ENCODE data around the gene SMARCAL1. TPM values are rescaled to one million over a fixed set of nuclear protein-coding genes. Genes with fewer than 3 reads are reported as not detected.
"Not testable (repeated sequence)": the region's sequence is repeated elsewhere in the genome, so short reads cannot be mapped to it uniquely, and the experiment has no call there.

Gene SMARCAL1
- total RNA-seq, 2 experiments from 2014 or later: 26.8 to 29.9 TPM

DNA sequence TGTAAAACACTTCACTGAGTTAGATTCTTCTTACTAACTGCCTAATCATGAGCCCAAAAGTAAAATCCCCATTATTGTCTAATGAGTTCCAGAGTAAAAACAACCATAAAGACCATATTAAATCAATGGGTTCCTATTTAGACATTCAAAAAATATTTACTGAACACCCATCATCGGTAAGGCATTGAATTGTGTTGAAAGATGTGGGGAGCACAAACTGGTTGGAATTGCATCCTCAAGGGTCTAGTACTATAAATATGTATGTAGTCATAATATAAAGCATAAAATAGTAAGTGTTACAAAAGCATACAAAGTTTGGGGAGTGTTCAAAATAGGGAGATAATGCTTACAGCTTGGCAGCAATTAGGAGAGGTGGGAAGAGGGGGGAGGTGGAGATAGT, 37.0 kb upstream of the SMARCAL1 start:
- POLR2A ChIA-PET: no interaction called here

DNA sequence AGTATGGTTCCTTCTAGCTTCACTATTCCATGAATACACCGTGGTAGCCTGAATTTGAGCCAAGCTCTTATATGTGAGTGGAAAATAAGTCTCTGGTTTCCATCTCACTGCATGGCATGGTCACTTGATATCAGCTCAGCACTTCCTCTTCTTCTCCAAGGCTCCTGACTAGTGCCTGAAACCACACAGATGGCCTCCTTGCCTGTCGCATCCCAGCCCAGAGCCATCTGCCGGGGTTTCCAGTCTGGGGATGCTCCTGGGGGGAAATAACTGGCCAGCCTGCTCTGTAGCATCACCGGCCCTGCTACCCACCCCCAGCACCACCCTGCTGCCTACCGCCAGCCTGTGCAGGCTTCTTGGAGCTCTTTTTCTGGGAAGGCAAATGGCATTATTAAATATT, 32.3 kb upstream of the SMARCAL1 start:
- Mint-ChIP-seq H3K27me3 (ENCODE audit: low read depth) (peaks cover 5% of the 10 kb centered on the region), H3K4me1 (ENCODE audit: low read depth) (no peaks in the 10 kb centered on the region), H3K36me3 (ENCODE audit: low read depth) (no peaks in the 10 kb centered on the region), H3K9me3 (ENCODE audit: insufficient read depth) (no peaks in the 10 kb centered on the region), H3K4me3 (no peak overlapping the region), H3K27ac (no peak overlapping the region)
- DNase-seq (no peak), ATAC-seq (no peak)
- ChIA-PET POLR2A (no interaction called here), CTCF (no interaction called here)

More for the DNA sequence above, 37.0 kb upstream of the SMARCAL1 start:
- Mint-ChIP-seq H3K36me3 (ENCODE audit: low read depth) (no peaks in the 10 kb centered on the region), H3K27ac (no peak overlapping the region), H3K4me1 (ENCODE audit: low read depth) (peaks cover 14% of the 10 kb centered on the region), H3K27me3 (ENCODE audit: low read depth) (peaks cover 34% of the 10 kb centered on the region), H3K9me3 (ENCODE audit: insufficient read depth) (no peaks in the 10 kb centered on the region), H3K4me3 (no peak overlapping the region)
- DNase-seq (no peak), ATAC-seq (no peak)
- CTCF ChIA-PET: no interaction called here

DNA sequence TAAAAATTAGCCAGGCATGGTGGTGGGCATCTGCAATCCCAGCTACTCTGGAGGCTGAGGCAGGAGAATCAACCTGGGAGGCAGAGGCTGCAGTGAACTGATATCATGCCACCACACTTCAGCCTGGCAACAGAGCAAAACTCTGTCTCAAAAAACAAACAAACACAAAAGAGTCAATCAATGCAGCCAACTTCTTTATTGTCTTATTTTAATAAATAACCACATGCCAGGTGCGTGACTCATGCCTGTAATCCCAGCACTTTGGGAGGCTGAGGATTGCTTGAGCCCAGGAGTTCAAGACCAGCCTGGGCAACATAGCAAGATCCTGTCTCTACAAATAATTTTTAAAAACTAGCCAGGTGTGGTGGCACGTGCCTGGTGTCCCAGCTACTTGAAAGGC, 27.9 kb upstream of the SMARCAL1 start:
- CTCF ChIA-PET; H3K9me3 Mint-ChIP-seq (ENCODE audit: insufficient read depth); H3K36me3 Mint-ChIP-seq (ENCODE audit: low read depth); H3K27me3 Mint-ChIP-seq (ENCODE audit: low read depth); H3K27ac Mint-ChIP-seq; H3K4me3 Mint-ChIP-seq; ATAC-seq; POLR2A ChIA-PET; DNase-seq: not testable (repeated sequence)
- peaks cover 19% of the 10 kb centered on the region for H3K4me1 Mint-ChIP-seq (ENCODE audit: low read depth)

GRCh38 chr2:216385478-216385877, 26.8 kb upstream of the SMARCAL1 start:
- H3K27me3 Mint-ChIP-seq (ENCODE audit: low read depth): peaks cover 5% of the 10 kb centered on the region
- H3K4me3 Mint-ChIP-seq: no peak overlapping the region
- no peaks in the 10 kb centered on the region for H3K36me3 Mint-ChIP-seq (ENCODE audit: low read depth)
- CTCF ChIA-PET: no interaction called here
- POLR2A ChIA-PET: no interaction called here
- H3K27ac Mint-ChIP-seq: no peak overlapping the region
- no peak for DNase-seq
- peaks cover 4% of the 10 kb centered on the region for H3K9me3 Mint-ChIP-seq (ENCODE audit: insufficient read depth)
- ATAC-seq: no peak
- H3K4me1 Mint-ChIP-seq (ENCODE audit: low read depth): peaks cover 23% of the 10 kb centered on the region

- Mint-ChIP-seq H3K4me1 (ENCODE audit: low read depth) (peaks cover 23% of the 10 kb centered on the region), H3K36me3 (ENCODE audit: low read depth) (no peaks in the 10 kb centered on the region), H3K27me3 (ENCODE audit: low read depth) (peaks cover 5% of the 10 kb centered on the region), H3K9me3 (ENCODE audit: insufficient read depth) (peaks cover 4% of the 10 kb centered on the region), H3K4me3 (no peak overlapping the region), H3K27ac (no peak overlapping the region)
- ChIA-PET CTCF (no interaction called here), POLR2A (no interaction called here)
- DNase-seq: no peak
- no peak for ATAC-seq
These were observed 25.0 kb upstream of the SMARCAL1 start for GRCh38 chr2:216387262-216387661.

- peaks cover 5% of the 10 kb centered on the region for H3K27me3 Mint-ChIP-seq (ENCODE audit: low read depth)
- peaks cover 4% of the 10 kb centered on the region for H3K9me3 Mint-ChIP-seq (ENCODE audit: insufficient read depth)
- no peak overlapping the region for H3K4me3 Mint-ChIP-seq
- CTCF ChIA-PET: interaction anchor here (1.0 to 1.4 kb wide), 3 partner anchors 15 to 154 kb away, joined by 3 read pairs; no protein-coding TSS in a partner anchor
- DNase-seq (peak; percentile 43), ATAC-seq (peak; percentile 84)
- peaks cover 23% of the 10 kb centered on the region for H3K4me1 Mint-ChIP-seq (ENCODE audit: low read depth)
- H3K36me3 Mint-ChIP-seq (ENCODE audit: low read depth): no peaks in the 10 kb centered on the region
- POLR2A ChIA-PET: no interaction called here
- H3K27ac Mint-ChIP-seq: peak overlapping the region; percentile 43
These were observed 24.0 kb upstream of the SMARCAL1 start for GRCh38 chr2:216388046-216388884.

DNA sequence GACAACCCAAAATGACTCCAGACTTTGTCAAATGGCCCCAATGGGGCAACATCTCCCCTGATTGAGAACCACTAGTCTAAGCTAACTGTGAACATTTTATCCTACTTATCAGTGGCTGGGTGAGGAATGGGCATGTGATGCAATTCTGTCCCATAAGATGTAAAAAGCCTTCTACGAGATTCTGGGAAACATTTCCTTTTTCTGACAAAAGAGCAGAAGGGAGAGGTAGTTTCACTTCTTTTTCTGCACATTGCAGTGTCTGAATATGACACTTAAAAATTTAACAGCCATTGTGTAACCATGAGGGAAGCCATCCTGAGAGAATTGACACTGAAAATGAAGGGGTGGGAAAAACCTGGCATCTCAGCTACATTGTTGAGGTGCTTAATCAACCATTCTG, 22.7 kb upstream of the SMARCAL1 start:
- ATAC-seq (no peak), DNase-seq (no peak)
- Mint-ChIP-seq H3K27me3 (ENCODE audit: low read depth) (peaks cover 5% of the 10 kb centered on the region), H3K4me1 (ENCODE audit: low read depth) (peaks cover 23% of the 10 kb centered on the region), H3K4me3 (no peak overlapping the region), H3K36me3 (ENCODE audit: low read depth) (no peaks in the 10 kb centered on the region), H3K9me3 (ENCODE audit: insufficient read depth) (peaks cover 4% of the 10 kb centered on the region), H3K27ac (no peak overlapping the region)
- POLR2A ChIA-PET: interaction anchor here (0.6 kb wide), 1 partner anchor 109 kb away, joined by 3 read pairs; no protein-coding TSS in a partner anchor
- CTCF ChIA-PET: interaction anchor here (0.5 to 1.4 kb wide), 3 partner anchors 14 to 1578 kb away, joined by 3 to 4 read pairs (median 3); no protein-coding TSS in a partner anchor

DNA sequence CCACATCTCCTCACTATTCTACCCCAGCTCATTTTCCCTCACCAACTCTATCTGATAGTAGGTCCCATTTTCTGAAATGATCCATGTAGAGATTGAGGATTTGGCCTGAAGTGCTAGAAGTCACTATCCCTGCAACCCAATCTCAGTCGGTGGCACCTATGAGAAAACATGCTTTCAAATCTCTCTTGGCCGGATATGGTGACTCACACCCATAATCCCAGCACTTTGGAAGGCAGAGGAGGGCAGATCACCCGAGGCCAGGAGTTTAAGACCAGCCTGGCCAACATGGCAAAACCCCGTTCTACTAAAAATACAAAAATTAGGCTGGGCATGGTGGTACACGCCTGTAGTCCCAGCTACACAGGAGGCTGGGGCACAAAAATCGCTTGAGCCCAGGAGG, 20.9 kb upstream of the SMARCAL1 start:
- H3K27ac Mint-ChIP-seq: no peak overlapping the region

DNA sequence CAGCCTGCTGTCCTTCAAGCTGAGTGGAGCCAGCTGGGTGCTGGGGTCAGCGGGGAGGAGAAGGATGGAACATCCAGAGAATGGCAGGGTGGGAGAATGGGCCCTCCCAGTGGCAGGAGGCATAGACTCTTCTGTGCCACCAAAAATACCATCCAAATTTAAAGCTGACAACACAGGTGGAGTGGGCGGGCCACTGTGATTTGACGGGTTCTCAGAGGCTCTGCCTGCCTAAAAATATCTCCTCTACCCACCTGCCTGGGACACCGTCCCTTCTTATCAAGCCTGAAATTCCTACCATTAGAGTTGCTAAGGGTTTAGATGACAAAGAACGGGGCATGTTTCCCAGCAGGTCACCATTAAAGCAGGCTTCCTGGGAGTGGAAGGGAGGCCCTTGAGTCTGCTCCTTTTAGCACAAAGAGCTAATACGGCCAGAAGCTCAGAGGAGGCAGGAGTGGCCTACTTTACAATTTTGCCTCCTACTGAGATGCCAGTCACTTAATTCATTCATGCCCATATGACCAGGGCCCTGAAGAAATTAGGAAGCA, 20.2 kb upstream of the SMARCAL1 start:
- Mint-ChIP-seq H3K36me3 (ENCODE audit: low read depth) (no peaks in the 10 kb centered on the region), H3K27ac (no peak overlapping the region), H3K4me3 (no peak overlapping the region), H3K4me1 (ENCODE audit: low read depth) (peaks cover 29% of the 10 kb centered on the region), H3K27me3 (ENCODE audit: low read depth) (no peaks in the 10 kb centered on the region), H3K9me3 (ENCODE audit: insufficient read depth) (no peaks in the 10 kb centered on the region)
- ChIA-PET POLR2A (no interaction called here), CTCF (no interaction called here)
- DNase-seq (no peak), ATAC-seq (no peak)

More for the DNA sequence above, 20.9 kb upstream of the SMARCAL1 start:
- Mint-ChIP-seq H3K4me1 (ENCODE audit: low read depth) (peaks cover 29% of the 10 kb centered on the region), H3K27me3 (ENCODE audit: low read depth) (peaks cover 2% of the 10 kb centered on the region), H3K9me3 (ENCODE audit: insufficient read depth) (peaks cover 4% of the 10 kb centered on the region), H3K36me3 (ENCODE audit: low read depth) (no peaks in the 10 kb centered on the region), H3K4me3 (no peak overlapping the region)
- DNase-seq (no peak), ATAC-seq (no peak)
- ChIA-PET CTCF (no interaction called here), POLR2A (no interaction called here)

DNA sequence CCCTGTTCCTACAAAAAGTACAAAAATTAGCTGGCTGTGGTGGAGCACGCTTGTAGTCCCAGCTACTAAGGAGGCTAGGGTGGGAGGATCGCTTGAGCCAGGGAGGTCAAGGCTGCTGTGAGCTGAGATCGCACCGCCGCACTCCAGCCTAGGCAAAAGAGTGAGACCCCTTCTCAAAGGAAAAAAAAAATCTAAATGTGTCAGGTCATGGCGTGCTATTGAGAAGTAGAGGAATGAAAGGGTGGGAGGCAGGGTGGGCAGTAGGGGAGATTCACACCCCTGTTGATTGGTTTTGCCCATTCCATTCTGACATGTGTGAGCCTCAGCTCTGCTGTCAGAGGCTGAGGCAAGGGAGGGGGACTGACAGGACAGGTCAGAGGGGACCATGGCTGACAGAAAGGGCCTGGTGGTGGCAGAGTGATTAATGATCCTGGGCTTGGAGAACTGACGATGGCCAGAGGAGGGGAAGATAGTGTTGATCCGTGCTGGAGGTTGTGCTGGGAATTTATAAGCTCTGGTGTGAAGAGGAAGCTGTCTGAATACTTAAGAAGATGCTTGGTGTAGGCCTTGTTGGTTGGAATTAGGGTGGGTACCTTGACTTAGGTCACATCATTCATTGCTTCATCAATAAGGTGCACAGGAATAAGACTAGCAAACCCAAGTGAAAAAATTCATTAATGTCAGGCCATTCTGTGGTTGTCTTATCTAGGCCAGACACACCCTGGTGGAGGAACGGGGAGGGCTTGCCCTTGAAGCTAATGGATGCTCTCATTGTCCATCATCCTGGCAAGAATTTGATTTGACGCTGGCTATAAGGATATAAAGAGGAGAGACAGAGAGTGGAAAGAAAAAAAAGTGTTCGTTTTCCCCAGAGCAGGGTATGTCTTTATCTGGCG, 19.1 kb upstream of the SMARCAL1 start:
- Mint-ChIP-seq H3K36me3 (ENCODE audit: low read depth) (no peaks in the 10 kb centered on the region), H3K27ac (no peak overlapping the region), H3K27me3 (ENCODE audit: low read depth) (no peaks in the 10 kb centered on the region), H3K9me3 (ENCODE audit: insufficient read depth) (no peaks in the 10 kb centered on the region), H3K4me1 (ENCODE audit: low read depth) (peaks cover 22% of the 10 kb centered on the region), H3K4me3 (no peak overlapping the region)
- ATAC-seq: no peak
- POLR2A ChIA-PET: no interaction called here
- no peak for DNase-seq
- CTCF ChIA-PET: interaction anchor here (1.0 kb wide), 1 partner anchor 11 kb away, joined by 3 read pairs; no protein-coding TSS in a partner anchor

DNA sequence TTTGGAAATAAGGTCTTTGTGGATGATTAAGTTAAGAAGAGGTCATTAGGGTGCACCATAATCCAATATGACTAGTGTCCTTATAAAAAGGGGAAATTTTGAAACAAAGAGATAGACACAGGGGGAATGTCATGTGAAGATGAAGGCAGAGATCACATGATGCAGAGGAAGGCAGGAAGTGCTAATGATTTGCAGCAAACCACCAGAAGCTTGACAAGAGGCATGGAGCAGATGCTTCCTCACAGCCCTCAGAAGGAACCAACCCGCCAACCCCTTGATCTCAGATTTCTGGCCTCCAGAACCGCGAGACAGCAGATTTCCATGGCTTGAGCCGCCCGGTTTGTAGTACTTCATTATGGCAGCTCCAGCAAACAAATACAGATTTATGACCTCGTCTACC, 17.4 kb upstream of the SMARCAL1 start:
- Mint-ChIP-seq H3K36me3 (ENCODE audit: low read depth) (no peaks in the 10 kb centered on the region), H3K4me3 (no peak overlapping the region), H3K27me3 (ENCODE audit: low read depth) (peaks cover 2% of the 10 kb centered on the region), H3K27ac (no peak overlapping the region), H3K9me3 (ENCODE audit: insufficient read depth) (no peaks in the 10 kb centered on the region), H3K4me1 (ENCODE audit: low read depth) (peaks cover 7% of the 10 kb centered on the region)
- CTCF ChIA-PET: interaction anchor here (0.8 kb wide), 1 partner anchor 10 kb away, joined by 3 read pairs; no protein-coding TSS in a partner anchor
- ATAC-seq (no peak), DNase-seq (no peak)
- POLR2A ChIA-PET: no interaction called here

DNA sequence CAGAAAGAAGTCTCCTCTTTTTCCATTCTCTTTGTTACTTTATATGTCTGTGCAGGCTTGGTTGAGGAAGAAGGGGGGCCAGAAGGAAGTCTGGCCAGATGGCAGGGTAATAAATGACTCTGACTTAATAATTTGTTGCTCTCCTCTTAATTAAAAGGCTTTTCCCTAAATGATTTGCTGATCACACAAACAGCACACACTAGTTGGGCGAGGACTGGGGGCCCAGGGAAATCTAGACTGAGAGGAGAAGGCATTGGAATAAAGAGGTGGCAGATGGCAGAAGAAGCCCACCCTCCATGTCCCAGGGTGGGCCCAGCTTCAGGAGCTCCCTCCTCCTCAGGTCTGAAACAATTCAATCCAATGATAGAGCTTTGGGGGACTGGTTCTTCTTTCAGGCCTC, 12.7 kb upstream of the SMARCAL1 start:
- Mint-ChIP-seq H3K27me3 (ENCODE audit: low read depth) (peaks cover 2% of the 10 kb centered on the region), H3K9me3 (ENCODE audit: insufficient read depth) (no peaks in the 10 kb centered on the region), H3K4me3 (no peak overlapping the region), H3K27ac (no peak overlapping the region), H3K4me1 (ENCODE audit: low read depth) (peaks cover 6% of the 10 kb centered on the region), H3K36me3 (ENCODE audit: low read depth) (no peaks in the 10 kb centered on the region)
- DNase-seq (no peak), ATAC-seq (no peak)
- CTCF ChIA-PET: interaction anchor here (0.8 kb wide), 1 partner anchor 285 kb away, joined by 3 read pairs; no protein-coding TSS in a partner anchor
- POLR2A ChIA-PET: no interaction called here
